Caco-2 (cell line): ENCODE data around the gene MAPK14. TPM values are rescaled to one million over a fixed set of nuclear protein-coding genes. Genes with fewer than 3 reads are reported as not detected.

Experiments used
- BruUV-seq: library from RNA; stranded (reverse); fragments of 400-500 nt; replicated peaks from 2 replicates; lab custom pipeline; 2021; lab: Mats Ljungman, UMichigan
- CTCF ChIA-PET: fragments of 300-600 bp; sonication (Branson Sonifier 250); formaldehyde crosslinking; loops from one replicate; lab custom pipeline; 2022; ENCODE audit warnings: antibody characterized with exemption; lab: Charles Lee
- POLR2A ChIA-PET: fragments of 300-600 bp; sonication (Branson Sonifier 250); formaldehyde crosslinking; loops from one replicate; lab custom pipeline; 2022; ENCODE audit warnings: antibody characterized with exemption; lab: Charles Lee
- DNase-seq, 2 experiments: peaks; one replicate each; pipeline versions ENCODE4 v3.0.0 to v3.0.0-alpha.2; 2020 to 2022
- H3K27me3 ChIP-seq: replicated peaks from 2 replicates; pipeline ENCODE4 v1.6.0; 2011; ENCODE audit warnings: low read length; ENCODE audit not compliant: control insufficient read depth, insufficient read depth
- H3K36me3 ChIP-seq: 2 replicates; pipeline ENCODE4 v1.5.1; 2011; ENCODE audit warnings: low read length; ENCODE audit not compliant: control insufficient read depth, insufficient read depth
- H3K4me1 ChIP-seq: fragments of 250-450 bp; sonication (Bioruptor Pico); 2 replicates; pipeline ENCODE4 v1.5.1; 2020; ENCODE audit warnings: mild to moderate bottlenecking
- H3K4me3 ChIP-seq: 2 replicates; pipeline ENCODE4 v1.5.1; 2011; ENCODE audit warnings: low read depth, mild to moderate bottlenecking, control low read depth, low read length
- H3K9me3 ChIP-seq: fragments of 250-450 bp; sonication (Bioruptor Pico); 2 replicates; pipeline ENCODE4 v1.5.1; 2020; ENCODE audit warnings: mild to moderate bottlenecking, moderate library complexity
- H3K27ac Mint-ChIP-seq: one replicate; pipeline ENCODE4 v1.8.0; 2022; ENCODE audit warnings: mixed read lengths; ENCODE audit not compliant: unreplicated experiment
- H3K27me3 Mint-ChIP-seq: one replicate; pipeline ENCODE4 v1.8.0; 2022; ENCODE audit warnings: mixed read lengths; ENCODE audit not compliant: insufficient read depth, unreplicated experiment
- H3K36me3 Mint-ChIP-seq: one replicate; pipeline ENCODE4 v1.8.0; 2022; ENCODE audit warnings: mild to moderate bottlenecking, mixed read lengths; ENCODE audit not compliant: insufficient read depth, unreplicated experiment
- H3K4me1 Mint-ChIP-seq: one replicate; pipeline ENCODE4 v1.8.0; 2022; ENCODE audit warnings: low read depth, mixed read lengths; ENCODE audit not compliant: unreplicated experiment
- H3K4me3 Mint-ChIP-seq: one replicate; pipeline ENCODE4 v1.8.0; 2022; ENCODE audit warnings: mild to moderate bottlenecking, moderate library complexity, mixed read lengths; ENCODE audit not compliant: unreplicated experiment
- H3K9me3 Mint-ChIP-seq: one replicate; pipeline ENCODE4 v1.8.0; 2022; ENCODE audit warnings: mixed read lengths; ENCODE audit not compliant: unreplicated experiment
- CTCF ChIP-seq, 2 experiments: fragments of 200-600 bp in 1 of 2; IDR thresholded peaks; 1 replicate in 1 of 2; 2 replicates in 1 of 2; pipeline versions ENCODE4 v1.5.1 to v1.8.0; 2011 to 2022; ENCODE audit warnings: antibody characterized with exemption in 1 of 2, control low read depth in 1 of 2, inconsistent platforms in 1 of 2, low read depth in 1 of 2, low read length in 1 of 2, mild to moderate bottlenecking in 1 of 2, moderate library complexity in 1 of 2; ENCODE audit not compliant: insufficient read depth in 1 of 2, severe bottlenecking in 1 of 2, unreplicated experiment in 1 of 2
- intact Hi-C: fragments of 100-400 bp; cut with micrococcal nuclease; formaldehyde crosslinking; loops from one replicate; pipeline ENCODE4 v1.10.0; 2022; ENCODE audit not compliant: unreplicated experiment
- total RNA-seq: library from RNA; stranded (reverse); gene quantifications from 2 replicates; pipeline ENCODE4 v1.2.3, GENCODE V29; 2022

Gene MAPK14
- total RNA-seq, 1 experiment from 2014 or later, result 72.0 TPM

DNA sequence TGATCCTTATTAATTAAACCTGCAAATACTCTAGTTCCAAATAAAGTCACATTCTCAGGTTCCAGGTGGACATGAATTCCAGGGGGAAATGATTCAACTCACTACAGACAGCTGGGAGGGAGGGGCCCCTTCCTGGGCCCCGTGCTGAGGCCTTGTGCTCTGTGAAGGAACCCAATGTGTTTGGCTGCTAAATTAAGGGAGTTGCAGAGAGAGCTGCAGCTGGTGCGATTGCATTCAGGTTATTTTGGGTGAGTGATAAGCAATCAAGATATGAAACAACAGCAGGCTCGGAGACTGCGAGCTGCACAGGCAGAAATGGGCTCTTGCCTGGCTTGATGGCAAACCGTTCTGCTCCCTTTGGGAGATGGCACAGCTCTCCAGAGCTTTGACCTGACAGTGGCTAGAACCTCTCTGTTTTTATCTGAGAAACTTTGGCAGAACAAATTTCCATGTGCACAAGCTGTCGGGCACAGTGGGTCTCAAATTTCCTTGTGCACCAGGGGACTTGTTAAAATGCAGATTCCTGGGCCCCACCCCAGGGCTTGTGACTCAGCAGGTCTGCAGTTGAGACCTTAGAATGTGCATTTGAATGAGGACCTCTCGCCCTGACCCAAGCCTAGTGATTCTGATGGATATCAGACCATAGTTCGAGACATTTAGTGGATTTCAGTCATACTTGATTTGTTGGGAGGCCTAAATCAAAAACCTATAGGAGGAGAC, 112.5 kb downstream of the MAPK14 start:
- CTCF ChIA-PET, result interaction anchor here (1.7 kb wide), 1 partner anchor 10 kb away, joined by 7 read pairs; the partner anchor contains the start of gene MAPK13
- no peaks in the 10 kb centered on the region for H3K27me3 Mint-ChIP-seq
- H3K4me1 Mint-ChIP-seq, result no peaks in the 10 kb centered on the region
- intact Hi-C loops, result no loop called here
- peaks cover 7% of the 10 kb centered on the region for H3K36me3 ChIP-seq
- no TSS peak for BruUV-seq
- no peak overlapping the region for H3K4me3 Mint-ChIP-seq
- no peaks in the 10 kb centered on the region for H3K36me3 Mint-ChIP-seq
- no peak overlapping the region for H3K27ac Mint-ChIP-seq
- H3K9me3 ChIP-seq, result no peaks in the 10 kb centered on the region
- TF ChIP-seq CTCF (IDR thresholded peaks at IDR 0.05; ENCODE audit: insufficient read depth in 1 of 2, low read depth in 1 of 2, low read length in 1 of 2, severe bottlenecking in 1 of 2, unreplicated experiment in 1 of 2), result no peak
- POLR2A ChIA-PET, result no interaction called here
- H3K4me3 ChIP-seq, result no peak overlapping the region
- no peaks in the 10 kb centered on the region for H3K9me3 Mint-ChIP-seq
- DNase-seq, result no peak
- H3K4me1 ChIP-seq, result no peaks in the 10 kb centered on the region
- H3K27me3 ChIP-seq, result no peaks in the 10 kb centered on the region

DNA sequence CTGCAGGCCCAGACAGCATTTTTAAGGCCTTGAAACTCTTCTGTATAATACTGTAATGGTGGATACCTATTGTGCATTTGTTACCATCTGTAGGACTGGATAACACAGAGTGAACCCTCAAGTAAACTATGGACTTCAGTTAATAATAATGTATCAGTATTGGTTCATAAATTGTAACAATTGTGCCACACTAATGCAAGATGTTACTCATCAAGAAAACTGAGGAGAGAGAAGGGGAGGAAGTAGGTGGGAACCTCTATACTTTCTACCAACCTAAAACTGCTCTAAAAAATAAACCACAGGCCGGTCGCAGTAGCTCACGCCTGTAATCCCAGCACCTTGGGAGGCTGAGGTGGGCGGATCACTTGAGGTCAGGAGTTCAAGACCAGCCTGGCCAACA, 113.5 kb downstream of the MAPK14 start:
- H3K4me3 Mint-ChIP-seq, result no peak overlapping the region
- Histone ChIP-seq H3K9me3 (no peaks in the 10 kb centered on the region), H3K36me3 (peaks cover 6% of the 10 kb centered on the region), H3K4me3 (no peak overlapping the region), H3K4me1 (no peaks in the 10 kb centered on the region), H3K27me3 (no peaks in the 10 kb centered on the region)
- H3K27me3 Mint-ChIP-seq, result no peaks in the 10 kb centered on the region
- intact Hi-C loops, result no loop called here
- ChIA-PET CTCF (no interaction called here), POLR2A (no interaction called here)
- H3K4me1 Mint-ChIP-seq, result no peaks in the 10 kb centered on the region
- H3K9me3 Mint-ChIP-seq, result no peaks in the 10 kb centered on the region
- TF ChIP-seq CTCF (IDR thresholded peaks at IDR 0.05; ENCODE audit: insufficient read depth in 1 of 2, low read depth in 1 of 2, low read length in 1 of 2, severe bottlenecking in 1 of 2, unreplicated experiment in 1 of 2), result no peak
- no peak for DNase-seq
- H3K27ac Mint-ChIP-seq, result no peak overlapping the region
- BruUV-seq, result no TSS peak
- no peaks in the 10 kb centered on the region for H3K36me3 Mint-ChIP-seq

DNA sequence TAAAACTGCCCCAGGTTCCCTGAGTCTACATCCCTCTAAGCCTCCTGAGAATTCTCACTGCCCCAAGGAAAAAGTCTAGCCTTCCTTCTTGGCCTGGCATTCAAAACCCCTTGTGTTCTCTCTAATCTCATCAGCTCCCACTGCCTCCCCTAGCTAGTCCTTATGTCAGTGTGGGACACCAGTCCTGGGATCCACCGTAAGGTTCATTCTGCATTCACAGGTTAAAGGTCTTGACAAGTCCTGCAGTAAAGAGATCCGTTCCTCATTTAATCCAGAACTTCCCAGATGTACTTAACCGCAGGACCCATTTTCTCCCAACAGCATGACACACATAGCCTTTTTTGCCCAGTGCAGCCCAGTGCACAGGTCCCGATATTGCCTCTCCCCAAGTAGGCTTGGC, 114.4 kb downstream of the MAPK14 start:
- no peaks in the 10 kb centered on the region for H3K4me1 ChIP-seq
- H3K27ac Mint-ChIP-seq, result peak overlapping the region; percentile 28
- no peak for TF ChIP-seq CTCF (IDR thresholded peaks at IDR 0.05; ENCODE audit: insufficient read depth in 1 of 2, low read depth in 1 of 2, low read length in 1 of 2, severe bottlenecking in 1 of 2, unreplicated experiment in 1 of 2)
- no peaks in the 10 kb centered on the region for H3K9me3 ChIP-seq
- H3K4me3 Mint-ChIP-seq, result no peak overlapping the region
- BruUV-seq, result no TSS peak
- DNase-seq, result no peak
- H3K4me1 Mint-ChIP-seq, result no peaks in the 10 kb centered on the region
- no peak overlapping the region for H3K4me3 ChIP-seq
- H3K27me3 Mint-ChIP-seq, result no peaks in the 10 kb centered on the region
- intact Hi-C loops, result no loop called here
- ChIA-PET CTCF (no interaction called here), POLR2A (no interaction called here)
- H3K9me3 Mint-ChIP-seq, result no peaks in the 10 kb centered on the region
- H3K36me3 ChIP-seq, result 0 out of 2 replicates have a peak, but pooled peaks cover 3% of the 10 kb centered on the region
- H3K27me3 ChIP-seq, result no peaks in the 10 kb centered on the region
- no peaks in the 10 kb centered on the region for H3K36me3 Mint-ChIP-seq
